ENCODE measurements around the gene MUC2.

MUC2 gene

GRCh38 chr11:1118755-1119603 is 44.3 kb downstream of the MUC2 start:
- DNase-seq (ENCODE audit: low read depth in 2 of 3, low spot score in 2 of 3): no peak

- no peak for DNase-seq (ENCODE audit: low read depth in 2 of 3, low spot score in 2 of 3)
Measured at GRCh38 chr11:1119604-1120146, 45.0 kb downstream of the MUC2 start.

GRCh38 chr11:1120532-1121330 is 46.1 kb downstream of the MUC2 start:
- DNase-seq (ENCODE audit: low read depth in 2 of 3, low spot score in 2 of 3): no peak

GRCh38 chr11:1121331-1121812 is 46.7 kb downstream of the MUC2 start:
- DNase-seq (ENCODE audit: low read depth in 2 of 3, low spot score in 2 of 3): no peak

GRCh38 chr11:1121813-1122663 is 47.4 kb downstream of the MUC2 start:
- no peak for DNase-seq (ENCODE audit: low read depth in 2 of 3, low spot score in 2 of 3)

GRCh38 chr11:1122664-1123002 is 48.0 kb downstream of the MUC2 start:
- no peak for DNase-seq (ENCODE audit: low read depth in 2 of 3, low spot score in 2 of 3)

- DNase-seq (ENCODE audit: low read depth in 2 of 3, low spot score in 2 of 3): no peak
Measured at GRCh38 chr11:1123970-1124369, 49.3 kb downstream of the MUC2 start.

Data from activated CD8-positive, alpha-beta memory T cell treated with anti-CD3 and anti-CD28 coated beads for 48 hours (primary cell).